ENCODE data around the gene IRF6. TPM values are rescaled to one million over a fixed set of nuclear protein-coding genes. Genes with fewer than 3 reads are reported as not detected.

The IRF6 gene
- total RNA-seq, 1 donor from 2014 or later, result 0.05 TPM

DNA sequence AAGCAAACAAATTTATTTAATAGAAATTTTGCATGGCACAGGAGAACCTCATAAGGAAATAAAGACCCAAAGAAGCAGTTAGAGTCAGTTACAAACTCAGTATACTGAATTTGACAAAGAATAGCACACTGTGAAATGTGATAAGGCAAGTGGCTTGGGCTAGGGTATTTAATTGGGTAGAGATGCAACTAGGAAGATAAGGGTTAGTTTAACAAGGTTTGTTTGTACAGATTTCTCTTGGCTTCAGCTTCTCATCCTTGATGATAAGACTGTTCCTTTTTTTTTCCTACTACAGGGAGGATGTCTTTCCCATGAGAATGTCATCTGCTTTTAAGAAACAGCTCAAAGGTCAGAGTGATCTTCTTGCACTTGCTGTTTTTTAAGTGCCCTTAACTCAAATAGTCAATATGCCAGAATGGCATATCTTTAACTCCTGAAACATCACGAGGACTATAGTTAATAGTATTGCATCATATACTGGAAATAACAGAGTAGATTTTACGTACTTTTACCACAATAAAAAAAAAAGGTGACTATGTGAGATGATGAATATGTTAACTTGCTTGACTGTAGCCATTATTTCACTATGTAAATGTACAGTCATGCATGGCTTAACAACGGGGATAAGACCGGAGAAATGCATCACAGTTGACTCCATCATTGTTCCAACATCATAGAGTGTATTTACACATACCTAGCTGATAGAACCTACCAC lies 59.3 kb downstream of the IRF6 start:
- Mint-ChIP-seq H3K36me3 (ENCODE audit: low read depth) (no peaks in the 10 kb centered on the region), H3K4me3 (no peak overlapping the region), H3K27me3 (ENCODE audit: low read depth) (peaks cover 47% of the 10 kb centered on the region), H3K9me3 (no peaks in the 10 kb centered on the region), H3K4me1 (peaks cover 4% of the 10 kb centered on the region), H3K27ac (ENCODE audit: unreplicated experiment) (no peak overlapping the region)
- TF ChIP-seq, protein P1, sequence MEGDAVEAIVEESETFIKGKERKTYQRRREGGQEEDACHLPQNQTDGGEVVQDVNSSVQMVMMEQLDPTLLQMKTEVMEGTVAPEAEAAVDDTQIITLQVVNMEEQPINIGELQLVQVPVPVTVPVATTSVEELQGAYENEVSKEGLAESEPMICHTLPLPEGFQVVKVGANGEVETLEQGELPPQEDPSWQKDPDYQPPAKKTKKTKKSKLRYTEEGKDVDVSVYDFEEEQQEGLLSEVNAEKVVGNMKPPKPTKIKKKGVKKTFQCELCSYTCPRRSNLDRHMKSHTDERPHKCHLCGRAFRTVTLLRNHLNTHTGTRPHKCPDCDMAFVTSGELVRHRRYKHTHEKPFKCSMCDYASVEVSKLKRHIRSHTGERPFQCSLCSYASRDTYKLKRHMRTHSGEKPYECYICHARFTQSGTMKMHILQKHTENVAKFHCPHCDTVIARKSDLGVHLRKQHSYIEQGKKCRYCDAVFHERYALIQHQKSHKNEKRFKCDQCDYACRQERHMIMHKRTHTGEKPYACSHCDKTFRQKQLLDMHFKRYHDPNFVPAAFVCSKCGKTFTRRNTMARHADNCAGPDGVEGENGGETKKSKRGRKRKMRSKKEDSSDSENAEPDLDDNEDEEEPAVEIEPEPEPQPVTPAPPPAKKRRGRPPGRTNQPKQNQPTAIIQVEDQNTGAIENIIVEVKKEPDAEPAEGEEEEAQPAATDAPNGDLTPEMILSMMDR (conservative IDR thresholded peaks at IDR 0.05), result no peak
- no peak for DNase-seq (ENCODE audit: low read depth, low spot score)

DNA sequence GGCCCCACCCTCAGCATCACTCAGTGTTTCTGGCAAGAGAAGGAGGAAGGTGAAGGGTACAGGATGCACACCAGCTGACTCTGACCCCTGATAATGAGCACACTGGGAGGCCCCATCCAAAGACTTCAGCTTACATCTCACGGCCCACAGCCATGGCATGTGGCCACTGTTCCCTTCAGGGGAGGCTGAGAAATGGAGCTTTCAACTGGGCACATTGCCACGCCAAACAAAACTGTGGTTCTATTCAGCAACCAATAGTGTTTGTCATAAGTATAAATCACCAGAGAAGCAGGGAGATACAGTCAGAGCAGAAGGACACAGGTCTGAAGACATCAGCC lies 62.8 kb downstream of the IRF6 start:
- H3K27me3 Mint-ChIP-seq (ENCODE audit: low read depth), result peaks cover 34% of the 10 kb centered on the region
- peaks cover 3% of the 10 kb centered on the region for H3K9me3 Mint-ChIP-seq
- no peak overlapping the region for H3K4me3 Mint-ChIP-seq
- no peaks in the 10 kb centered on the region for H3K36me3 Mint-ChIP-seq (ENCODE audit: low read depth)
- TF ChIP-seq, protein P1 (conservative IDR thresholded peaks at IDR 0.05), result no peak
- no peak for DNase-seq (ENCODE audit: low read depth, low spot score)
- H3K4me1 Mint-ChIP-seq, result peaks cover 4% of the 10 kb centered on the region
- H3K27ac Mint-ChIP-seq (ENCODE audit: unreplicated experiment), result no peak overlapping the region

DNA sequence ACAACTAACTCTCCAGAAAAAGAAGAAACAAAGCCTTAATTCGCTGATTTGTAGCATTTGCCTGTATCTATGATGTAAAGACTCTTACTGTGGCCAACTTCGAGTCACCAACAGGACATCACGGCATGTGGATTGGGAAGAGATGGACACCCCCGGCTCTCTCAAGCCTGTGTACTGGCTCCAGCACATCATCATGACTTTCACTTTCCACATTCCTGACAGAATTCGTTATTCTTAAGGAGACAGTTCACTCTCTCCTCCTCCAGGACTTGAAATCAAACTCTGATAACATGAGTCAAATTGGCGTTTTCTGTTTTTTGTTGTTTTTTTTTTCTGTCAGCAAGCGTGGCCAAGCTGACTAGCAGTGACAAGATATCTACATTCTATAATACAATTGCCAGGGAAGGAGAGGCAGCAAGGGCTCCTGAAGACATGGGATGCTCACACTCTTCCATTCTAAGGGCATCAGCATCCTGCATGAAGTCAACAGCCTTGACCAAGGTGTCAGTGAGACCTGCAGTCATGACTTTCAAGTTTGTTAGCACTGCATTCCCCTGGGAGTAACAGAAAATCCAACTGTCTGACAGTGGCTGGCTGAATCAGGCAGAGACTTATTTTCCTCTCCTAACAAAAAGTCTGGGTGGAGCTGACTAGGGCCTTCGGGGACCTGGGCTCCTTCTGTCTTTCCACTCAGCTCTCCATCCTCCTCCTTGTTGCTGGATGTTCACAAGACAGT lies 63.4 kb downstream of the IRF6 start:
- no peaks in the 10 kb centered on the region for H3K36me3 Mint-ChIP-seq (ENCODE audit: low read depth)
- H3K4me3 Mint-ChIP-seq, result no peak overlapping the region
- no peak overlapping the region for H3K27ac Mint-ChIP-seq (ENCODE audit: unreplicated experiment)
- H3K9me3 Mint-ChIP-seq, result peaks cover 3% of the 10 kb centered on the region
- peaks cover 32% of the 10 kb centered on the region for H3K27me3 Mint-ChIP-seq (ENCODE audit: low read depth)
- TF ChIP-seq, protein P1 (conservative IDR thresholded peaks at IDR 0.05), result no peak
- DNase-seq (ENCODE audit: low read depth, low spot score), result no peak
- peaks cover under 1% of the 10 kb centered on the region for H3K4me1 Mint-ChIP-seq

DNA sequence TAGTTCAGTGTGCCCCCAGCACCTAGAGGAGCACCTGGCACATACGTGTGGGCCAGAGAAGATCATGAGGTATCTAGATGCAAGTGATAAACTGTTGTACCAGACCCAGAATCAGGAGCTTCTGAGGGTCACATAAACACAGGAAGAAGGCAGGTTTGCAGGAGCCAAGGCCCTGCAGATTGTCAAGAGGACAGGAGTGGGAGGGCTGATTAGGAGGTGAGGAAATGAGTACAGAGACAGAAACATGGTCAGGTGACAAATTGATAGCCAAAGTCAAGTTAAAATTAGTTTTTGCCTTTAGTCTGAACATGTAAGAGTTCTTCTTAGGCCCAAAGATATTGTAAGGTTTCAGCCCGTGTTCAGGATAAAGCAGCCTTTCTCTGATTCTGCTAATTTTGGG lies 64.1 kb downstream of the IRF6 start:
- no peak for DNase-seq (ENCODE audit: low read depth, low spot score)
- peaks cover 36% of the 10 kb centered on the region for H3K27me3 Mint-ChIP-seq (ENCODE audit: low read depth)
- H3K9me3 Mint-ChIP-seq, result peaks cover 3% of the 10 kb centered on the region
- H3K27ac Mint-ChIP-seq (ENCODE audit: unreplicated experiment), result no peak overlapping the region
- H3K36me3 Mint-ChIP-seq (ENCODE audit: low read depth), result no peaks in the 10 kb centered on the region
- H3K4me1 Mint-ChIP-seq, result no peaks in the 10 kb centered on the region
- H3K4me3 Mint-ChIP-seq, result no peak overlapping the region
- TF ChIP-seq, protein P1 (conservative IDR thresholded peaks at IDR 0.05), result no peak

DNA sequence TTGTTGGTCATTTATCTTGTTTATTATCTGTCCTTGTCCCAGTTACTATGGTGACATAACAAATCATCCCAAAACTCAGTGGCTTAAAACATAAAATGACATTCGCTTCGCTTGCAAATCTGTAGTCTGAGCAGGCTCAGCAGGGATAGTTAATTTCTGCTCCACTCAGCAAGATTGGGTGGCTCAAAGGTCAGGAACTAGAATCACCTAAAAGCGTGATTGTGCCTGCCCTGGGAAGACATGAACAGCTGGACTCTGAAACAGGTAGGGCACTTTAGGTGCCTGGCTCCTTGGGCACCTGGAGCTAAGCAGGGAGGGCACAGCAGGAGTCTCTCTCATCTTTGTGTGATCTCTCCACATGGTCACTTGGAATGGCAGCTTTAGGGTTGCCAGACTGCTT lies 64.7 kb downstream of the IRF6 start:
- Mint-ChIP-seq H3K27me3 (ENCODE audit: low read depth) (peaks cover 38% of the 10 kb centered on the region), H3K36me3 (ENCODE audit: low read depth) (no peaks in the 10 kb centered on the region), H3K9me3 (peaks cover 3% of the 10 kb centered on the region), H3K4me3 (no peak overlapping the region), H3K27ac (ENCODE audit: unreplicated experiment) (no peak overlapping the region), H3K4me1 (no peaks in the 10 kb centered on the region)
- TF ChIP-seq, protein P1 (conservative IDR thresholded peaks at IDR 0.05), result no peak
- no peak for DNase-seq (ENCODE audit: low read depth, low spot score)
